CD4-positive, alpha-beta T cell treated with Interleukin-12 subunit alpha and Interleukin-12 subunit beta, for 1 hour (primary cell): Measurements from ENCODE around the gene ATP11A.
"Not testable (repeated sequence)": the region's sequence is repeated elsewhere in the genome, so short reads cannot be mapped to it uniquely, and the experiment has no call there.

Source experiments
- DNase-seq: peaks from one replicate; pipeline ENCODE4 v3.0.0-alpha.2; 2020

Gene ATP11A

DNA sequence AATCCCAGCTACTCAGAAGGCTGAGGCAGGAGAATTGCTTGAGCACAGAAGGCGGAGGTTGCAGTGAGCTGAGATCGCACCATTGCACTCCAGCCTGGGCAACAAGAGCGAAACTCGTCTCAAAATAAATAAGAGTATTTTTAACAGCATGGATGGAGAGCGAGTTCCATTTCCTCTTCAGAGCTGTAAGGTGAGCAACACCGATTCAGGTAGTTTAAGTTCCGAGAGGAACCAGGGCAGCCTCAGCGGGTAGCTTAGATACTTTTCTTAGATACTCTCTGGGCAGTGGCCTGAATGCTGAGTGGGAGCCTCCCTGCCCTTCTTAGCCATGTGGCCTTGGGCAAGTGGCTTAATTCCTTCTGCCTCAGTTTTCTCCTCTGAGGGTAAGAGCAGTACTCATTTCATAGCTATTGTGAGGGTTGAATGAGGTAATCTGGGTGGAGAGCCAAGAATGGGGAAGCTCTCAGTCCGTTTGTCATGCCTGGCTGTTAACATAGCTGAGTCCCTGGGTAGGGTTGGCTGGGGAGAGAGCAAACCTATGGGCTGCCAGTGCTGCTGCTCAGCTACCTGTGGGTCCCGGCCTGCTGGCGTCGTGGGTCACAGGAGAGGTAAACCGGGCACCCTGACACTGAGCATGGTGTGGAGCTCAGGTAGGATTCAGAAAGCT lies 4.1 kb downstream of the ATP11A start:
- no peak for DNase-seq

DNA sequence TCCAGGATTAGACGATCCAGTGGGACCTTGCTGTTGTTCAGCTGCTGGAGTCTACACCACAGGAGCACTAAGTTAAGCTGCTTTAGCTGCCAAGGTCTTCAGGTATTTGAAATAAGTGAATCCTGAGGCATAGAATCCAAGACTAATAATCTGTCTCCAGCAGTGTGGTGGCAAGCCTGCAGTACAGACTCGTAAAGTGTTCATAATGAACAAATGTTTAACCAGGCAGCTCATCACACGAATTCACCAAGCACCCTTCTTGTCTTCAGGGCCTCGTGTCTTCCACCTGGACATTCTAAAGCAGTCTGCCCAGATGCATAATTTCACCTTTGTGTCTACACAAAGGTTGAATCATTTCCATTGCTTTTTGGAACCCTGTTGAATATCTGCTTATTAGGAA lies 5.3 kb downstream of the ATP11A start:
- DNase-seq: no peak

DNA sequence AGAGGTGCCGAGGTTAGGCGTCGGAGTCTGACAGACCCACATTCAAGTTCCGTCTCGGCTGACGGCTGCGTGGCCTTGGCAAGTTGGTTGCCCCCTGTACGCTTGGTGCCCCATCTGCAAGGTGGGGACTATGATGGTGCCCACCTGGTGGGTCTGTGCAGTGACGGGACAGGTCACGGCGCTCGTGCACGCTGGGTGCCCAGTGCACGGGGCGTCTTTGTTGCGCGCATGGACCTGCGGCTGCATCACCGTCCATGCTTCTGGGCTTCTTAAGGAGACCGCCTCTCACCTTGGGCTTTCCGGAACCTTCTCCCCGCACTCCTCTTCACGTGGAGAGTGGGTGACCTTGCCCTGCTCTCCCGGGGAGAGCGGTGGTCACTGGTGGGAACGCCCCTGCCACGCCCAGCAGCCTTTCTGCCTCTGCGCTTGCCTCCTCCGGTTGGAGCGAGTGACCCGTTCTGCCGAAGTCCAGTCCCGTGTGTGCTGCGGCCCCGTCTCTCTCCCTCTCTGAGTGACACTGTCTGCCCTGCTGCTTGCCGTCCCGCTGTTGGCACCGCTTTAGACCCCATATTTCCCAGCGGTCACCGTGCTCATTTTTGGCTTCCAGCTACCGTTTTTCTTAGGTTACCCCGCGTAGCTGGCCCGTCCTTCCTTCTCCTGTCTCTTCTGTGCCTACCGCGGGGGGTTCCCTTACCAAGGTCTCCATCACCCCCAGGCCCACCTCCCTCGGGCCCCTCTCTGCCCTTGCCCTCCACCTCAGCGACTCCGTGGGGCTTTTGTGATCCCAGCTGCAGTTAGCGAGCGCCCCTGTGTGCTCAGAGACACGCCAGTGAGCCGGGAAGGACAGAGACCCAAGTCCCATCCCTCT lies 6.4 kb downstream of the ATP11A start:
- DNase-seq: no peak

DNA sequence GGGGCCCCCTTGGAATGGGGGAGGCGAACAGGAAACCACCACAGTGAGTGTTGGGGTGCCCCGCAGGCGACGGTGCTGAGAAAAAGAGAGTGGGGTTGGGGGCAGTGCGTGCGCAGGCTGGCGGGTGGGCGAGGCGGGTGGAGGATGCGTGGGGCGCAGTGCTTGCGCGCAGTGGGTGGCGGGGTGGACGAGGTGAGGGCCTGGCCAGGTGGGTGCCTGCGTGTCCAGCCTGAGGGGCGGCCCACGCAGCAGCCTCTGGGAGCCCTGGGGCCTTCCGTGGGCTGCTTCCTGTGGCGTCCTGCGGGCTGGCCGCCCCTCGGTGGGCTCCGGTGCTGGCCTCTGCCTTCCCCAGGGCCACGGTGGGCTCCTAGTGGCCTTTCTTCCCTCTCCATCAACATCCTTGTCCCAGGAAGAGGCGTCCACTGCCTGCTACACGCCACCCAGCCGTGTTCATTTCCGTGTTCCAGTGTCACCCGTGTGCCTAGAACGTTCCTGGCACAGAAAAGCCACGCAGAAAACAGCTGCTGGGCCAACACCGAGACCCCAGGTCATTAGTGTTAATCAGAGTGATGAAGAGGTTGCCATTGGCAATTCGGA lies 7.1 kb downstream of the ATP11A start:
- no peak for DNase-seq

DNA sequence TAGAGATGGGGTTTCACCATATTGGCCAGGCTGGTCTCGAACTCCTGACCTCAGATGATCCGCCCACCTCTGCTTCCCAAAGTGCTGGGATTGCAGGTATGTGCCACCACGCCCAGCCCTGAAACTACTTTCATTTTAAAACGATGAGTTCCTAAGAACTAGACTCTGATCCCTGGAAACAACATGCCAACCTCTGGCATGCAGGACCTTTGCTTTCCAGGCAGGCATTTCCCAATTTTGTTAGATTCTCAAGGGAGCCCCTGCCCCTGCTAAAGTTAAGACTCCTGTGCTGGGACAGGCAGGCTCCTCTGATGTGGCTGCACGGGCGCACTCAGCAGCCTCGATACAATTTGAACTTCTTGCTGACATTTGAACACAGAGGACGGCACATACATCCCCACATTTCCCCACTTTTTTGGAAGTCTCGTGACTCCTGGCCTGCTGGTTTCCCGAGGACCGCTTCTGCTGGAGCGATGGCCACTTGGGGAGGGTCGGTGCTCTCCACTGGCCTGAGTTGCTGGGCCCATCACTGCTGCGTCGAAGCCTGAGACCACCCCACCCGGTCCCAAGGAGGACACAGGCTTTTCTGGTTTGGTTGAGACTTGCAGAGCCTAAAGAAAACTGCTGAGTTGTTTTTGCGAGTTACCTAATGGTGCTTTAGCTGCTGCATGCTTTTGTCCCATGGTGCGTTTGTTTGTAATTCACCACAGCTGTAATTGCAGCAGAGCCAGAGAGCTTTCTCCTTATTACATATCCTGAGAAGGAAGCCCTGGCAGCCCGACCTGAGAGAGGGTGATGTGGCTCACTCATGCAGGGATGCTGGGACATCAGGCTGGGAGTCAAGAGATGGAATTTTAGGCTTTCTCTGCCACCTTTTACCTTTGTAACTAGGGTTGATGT lies 8.2 kb downstream of the ATP11A start:
- DNase-seq: no peak

DNA sequence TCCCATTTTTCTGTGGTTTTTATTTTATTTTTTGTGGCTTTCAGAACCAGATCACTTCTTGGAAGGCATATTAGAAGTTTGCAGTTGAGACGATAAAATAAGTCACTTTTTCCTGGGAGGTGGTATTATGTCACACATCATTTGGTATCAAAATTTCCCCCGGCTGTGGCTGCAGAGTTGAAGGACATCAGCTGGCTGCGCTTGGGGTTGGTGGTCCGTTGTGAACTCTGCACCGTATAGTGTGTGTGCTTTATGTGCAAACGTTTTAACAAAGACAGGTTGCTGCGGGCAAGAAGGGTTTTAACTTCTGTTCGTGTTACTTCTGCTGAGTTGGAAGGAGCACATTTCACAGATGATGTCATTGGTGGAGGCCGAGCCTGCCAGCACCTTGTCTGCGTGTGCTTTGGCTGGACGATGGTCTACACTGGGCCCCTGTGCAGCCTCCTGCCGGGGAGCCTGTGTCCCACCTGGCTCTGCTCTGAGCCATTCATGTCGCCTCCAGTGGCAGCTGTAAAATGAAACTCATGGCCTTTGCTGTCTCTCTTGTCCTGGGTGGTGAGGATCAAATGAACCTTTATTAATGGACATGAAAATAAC lies 9.6 kb downstream of the ATP11A start:
- DNase-seq: no peak

DNA sequence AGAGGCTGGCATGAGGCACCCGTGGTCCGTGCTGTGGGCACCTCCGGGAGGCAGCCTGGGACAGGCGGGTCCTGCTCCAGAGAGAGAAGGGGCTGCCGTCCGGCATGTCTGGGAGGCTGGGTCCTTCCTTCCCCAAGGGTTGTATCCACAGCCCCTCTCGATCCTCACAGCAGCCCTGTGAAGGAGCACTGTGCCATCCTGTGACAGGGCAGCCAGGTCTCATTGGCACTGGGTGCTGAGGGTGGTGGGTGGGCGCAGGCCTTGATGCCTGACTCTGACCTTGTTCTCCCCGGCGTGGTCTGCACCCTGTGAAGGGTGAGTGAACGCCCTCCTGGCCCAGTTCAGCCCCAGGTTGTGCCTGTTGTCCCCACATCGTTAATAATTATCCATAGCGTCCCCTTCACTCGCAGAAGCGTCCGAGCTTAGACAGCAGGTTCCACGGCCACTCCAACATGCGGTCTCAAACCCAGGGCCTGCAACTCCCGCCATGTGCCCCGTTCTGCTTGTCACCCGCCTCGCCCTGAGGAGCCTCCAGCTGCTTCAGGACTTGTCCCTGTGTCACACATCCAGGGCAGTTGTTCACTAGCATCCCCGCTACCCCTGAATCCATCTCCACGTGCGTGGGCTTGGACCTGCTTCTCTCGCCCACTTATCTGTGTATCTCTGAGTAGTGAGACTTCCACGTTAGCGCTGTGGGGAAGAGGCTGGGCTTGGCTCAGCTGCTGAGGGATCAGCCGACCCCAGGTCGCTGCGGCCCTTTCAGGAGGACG lies 10.6 kb downstream of the ATP11A start:
- DNase-seq: no peak

DNA sequence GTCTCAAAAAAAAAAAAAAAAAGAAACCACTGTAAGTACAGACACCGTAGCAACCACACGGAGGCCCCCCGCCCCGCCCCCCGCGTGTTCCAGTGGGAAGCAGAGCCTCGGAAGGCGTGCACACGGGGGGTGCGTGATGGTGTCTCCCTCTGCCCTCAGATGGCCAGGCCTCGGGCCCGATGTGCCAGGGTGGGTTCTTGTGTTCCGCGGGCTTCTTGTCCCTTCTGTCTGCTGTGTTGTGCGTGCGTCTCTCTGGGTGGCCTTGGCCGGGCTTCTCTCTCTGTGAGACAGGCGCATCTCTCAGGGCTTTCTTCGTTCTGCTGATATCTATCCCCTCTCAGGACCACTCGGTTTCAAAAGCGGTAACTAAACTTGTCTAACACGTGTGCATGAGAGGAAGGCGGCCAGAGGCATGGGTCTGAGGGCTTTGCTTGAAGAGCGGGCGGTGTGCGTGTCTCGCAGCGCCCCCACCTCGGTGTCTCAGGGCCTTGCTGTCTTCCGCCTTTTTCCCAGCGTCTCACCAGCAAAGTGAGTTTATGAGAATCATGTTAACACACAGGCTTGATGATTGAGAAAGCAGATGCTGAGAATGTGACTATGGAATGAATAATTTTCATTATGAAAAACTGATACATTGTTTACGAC lies 12.6 kb downstream of the ATP11A start:
- DNase-seq: no peak

DNA sequence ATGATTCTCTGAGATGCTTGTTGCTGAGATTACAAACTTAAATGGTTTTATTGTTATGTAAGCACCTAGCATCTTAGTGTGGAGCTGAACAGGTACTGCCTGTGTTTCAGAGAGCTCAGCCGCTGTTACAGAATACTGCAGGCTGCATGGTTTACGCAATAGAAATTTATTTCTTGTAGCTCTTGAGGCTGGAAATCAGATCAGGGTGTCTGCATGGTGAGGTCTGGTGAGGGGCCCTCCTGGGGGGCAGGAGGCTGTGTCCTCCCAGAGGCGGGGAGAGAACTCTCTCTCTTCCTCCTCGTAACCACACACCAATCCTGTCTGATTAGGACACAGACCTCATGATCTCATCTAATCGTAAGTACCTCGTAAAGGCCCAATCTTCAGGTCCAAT lies 13.1 kb downstream of the ATP11A start:
- DNase-seq: no peak

DNA sequence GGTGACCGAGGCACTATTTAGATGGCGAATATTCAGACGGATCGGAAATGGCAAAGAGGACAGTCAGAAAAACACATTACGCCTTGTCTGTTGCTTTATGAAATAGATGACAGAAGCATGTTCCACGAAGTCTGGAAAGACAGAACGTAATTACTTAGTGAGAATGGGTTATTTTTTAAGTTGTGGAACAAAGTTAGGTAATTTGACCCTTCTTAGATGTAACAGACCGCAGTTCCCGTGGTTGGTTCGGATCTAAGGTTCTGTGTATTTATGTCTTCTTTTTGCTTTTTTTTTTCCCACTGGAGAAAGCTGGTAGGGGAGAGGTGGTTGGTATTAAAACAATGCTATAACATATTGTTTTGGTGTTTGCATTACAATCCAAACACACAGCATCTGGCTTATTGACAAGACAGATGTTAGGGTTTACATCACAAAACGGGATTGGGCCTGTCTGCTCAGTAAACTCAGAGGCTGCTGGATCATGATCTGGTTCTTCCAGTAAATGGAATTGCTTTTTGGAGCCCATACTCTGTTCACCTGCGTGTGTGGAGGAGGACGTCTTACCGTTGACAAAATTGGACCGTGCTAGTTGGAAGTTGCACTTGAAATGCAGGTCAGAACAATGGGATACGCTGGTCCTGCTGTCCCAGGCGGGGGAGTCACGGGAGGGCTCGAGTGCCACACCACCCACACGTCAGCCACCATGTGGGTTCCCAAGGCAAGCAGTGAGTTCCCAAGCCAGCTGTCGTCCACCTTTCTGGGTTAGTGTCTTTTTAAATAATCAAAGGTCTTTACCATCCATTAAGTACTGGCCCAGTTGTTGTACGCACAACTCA lies 13.8 kb downstream of the ATP11A start:
- DNase-seq: no peak

DNA sequence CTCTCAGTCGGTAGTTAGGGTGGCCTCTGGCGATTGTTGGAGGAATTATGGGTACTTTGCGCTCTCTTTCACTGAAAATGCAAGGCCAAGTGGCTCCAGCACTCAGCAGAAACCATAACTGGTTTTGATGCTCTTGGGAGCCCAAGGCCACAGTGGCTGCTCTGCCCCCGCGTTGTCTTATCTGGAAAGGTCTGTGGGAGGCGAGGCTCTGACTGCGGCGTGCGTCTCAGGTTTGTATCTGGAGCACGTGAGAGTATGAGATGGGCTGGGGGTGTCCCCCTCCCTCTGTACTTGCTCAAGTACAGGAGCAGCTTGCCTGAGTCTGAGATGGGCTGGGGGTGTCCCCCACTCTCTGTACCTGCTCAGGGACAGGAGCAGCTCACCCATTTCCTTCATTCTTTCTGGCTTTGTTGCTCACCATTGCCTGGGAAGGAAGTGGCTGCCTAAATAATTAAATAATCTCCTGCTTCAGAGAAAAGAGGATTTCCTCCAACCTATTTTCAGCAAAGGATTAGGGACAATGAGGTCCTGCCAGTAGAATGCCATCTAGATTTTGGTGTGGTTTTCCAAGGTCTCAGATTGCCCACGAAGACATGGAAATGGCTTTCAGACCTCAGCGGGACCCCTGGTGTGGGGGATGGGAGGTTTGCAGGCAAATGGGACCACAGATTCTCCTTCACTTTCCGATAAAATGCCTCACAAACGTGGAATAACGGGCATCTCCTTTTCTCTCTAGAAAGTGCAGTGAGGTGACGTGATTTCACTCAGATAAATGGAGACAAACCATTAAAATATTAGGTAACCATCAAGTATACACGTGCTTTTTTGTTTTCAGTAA lies 14.7 kb downstream of the ATP11A start:
- DNase-seq: no peak

DNA sequence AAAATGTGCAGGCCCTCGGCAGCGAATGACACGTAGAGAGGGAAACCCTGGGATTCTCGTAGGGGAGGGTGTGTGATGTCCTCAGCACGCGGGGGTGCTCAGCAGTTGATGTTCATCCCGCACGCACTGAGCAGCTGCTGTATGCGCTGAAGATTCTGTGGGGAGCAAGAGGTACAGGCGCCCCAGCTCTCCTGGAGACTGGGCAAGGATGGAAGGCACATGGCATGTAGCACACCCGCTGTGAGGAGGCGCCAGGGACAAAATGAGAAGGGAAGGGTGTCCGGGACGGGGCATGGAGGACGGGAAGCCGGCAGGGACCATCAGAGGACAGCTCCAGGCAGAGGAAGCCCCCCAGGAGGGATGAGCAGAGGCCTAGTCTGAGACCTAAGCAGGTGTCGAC lies 15.4 kb downstream of the ATP11A start:
- DNase-seq: no peak

DNA sequence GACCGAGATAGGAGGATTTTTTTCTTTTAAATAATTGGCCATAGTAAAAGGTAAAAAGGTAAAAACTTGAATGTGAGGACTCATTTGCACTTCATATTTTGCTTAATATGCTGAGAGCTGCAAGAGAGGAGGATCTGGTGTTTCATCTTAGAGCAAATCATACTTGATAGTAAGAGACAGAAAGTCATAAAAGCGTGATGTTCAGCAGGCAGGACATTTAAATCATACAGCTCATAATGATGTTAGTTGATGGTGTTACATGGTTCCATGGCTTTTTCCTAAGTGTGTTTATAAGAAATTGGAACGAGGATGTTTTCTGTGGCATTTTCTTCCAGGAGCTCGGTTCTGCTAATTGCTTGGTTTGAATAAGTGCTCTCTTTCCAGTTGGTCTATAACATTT lies 16.3 kb downstream of the ATP11A start:
- no peak for DNase-seq

DNA sequence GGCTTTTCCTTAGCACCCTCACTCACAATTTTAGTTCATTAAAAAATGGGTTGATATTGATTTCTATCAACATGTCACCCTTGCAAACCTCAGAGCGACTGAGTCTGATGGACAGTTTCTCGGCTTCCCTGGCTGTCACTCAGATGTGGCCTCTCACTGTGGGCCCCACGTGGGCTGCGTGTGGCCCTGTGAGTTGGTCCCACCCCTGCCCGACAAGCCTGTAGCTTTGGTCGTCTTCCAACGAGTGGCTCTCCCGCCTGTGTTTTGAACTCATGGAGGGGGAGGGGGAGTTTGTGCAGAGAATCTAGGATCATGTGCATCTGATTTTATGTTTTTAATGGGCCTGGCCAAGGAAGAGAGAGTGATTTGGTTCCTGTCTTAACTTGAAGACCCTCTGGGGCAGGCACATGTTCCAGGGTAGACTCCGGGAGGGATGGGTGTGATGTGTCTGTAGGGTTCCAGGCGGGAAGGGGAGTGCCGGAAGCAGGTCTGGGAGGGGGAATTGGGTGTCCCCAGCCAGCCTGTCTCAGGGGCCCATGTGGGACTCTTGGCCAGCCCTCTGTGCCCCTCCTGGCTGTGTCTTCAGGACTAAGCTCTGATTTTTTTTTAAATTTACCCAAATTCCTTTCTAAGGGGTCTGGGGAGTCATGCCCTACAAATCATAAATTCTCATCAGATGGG lies 18.9 kb downstream of the ATP11A start:
- DNase-seq: no peak

DNA sequence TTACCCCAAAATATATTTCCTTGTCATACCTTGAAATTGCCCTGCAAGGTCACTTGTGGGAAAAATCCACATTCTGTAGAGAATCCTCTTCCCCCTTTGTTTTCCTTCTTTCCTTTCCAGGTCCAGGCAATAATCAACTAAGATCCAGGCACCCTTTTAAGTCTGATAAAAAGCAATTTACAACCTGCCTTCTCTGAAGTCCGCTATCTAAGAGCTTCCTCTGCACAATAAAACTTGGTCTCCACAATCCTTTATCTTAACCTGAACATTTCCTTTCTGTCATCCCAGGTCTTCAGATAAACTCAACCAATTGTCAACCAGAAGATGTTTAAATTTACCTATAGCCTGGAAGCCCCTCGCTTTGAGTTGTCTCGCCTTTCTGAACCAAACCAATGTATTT lies 19.5 kb downstream of the ATP11A start:
- not testable (repeated sequence) for DNase-seq

DNA sequence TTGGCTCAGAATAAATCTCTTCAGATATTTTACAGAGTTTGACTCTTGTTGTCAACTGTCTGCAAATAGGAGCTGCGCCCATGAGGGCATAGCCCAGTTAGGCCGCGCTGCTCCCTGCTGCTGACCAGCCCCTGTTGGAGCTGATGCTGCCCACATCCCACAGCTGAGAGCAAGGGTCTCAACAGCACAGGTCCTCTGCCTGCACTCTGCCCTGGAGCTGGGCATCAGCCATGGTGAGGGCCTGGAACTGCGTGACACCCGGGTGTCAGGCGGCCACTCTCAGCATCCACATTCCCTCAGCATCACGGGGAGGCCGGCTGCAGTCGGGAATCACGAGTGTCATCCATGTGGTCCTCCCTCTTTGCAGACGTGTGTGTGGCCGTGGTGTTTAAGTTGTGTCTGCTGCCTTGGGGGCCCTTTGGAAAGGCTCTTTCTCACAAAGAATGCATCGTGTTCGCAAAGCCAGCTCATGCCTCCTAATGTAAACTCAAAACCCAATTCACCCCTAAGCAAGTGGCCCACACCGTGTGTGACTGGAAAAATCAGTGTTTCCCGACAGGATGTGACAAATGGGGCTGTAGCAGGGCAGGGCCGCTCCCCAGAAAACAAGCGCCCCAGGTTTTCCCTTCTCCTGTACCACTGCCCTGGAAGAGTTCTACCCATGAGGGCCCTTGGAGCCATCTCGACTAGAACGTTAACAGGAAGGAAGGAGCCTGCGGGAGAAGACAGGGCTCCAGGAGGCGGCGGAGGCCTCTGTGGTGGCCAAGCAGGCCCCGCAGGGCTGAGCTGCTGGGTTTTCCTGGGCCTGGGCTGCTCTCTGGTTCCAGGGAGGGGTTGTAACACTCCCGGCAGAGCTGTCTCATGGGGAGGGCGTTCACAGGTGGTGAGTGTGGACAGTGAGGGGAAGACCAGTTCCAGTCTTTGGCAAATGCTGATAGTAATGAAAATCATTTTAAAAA lies 20.3 kb downstream of the ATP11A start:
- no peak for DNase-seq

DNA sequence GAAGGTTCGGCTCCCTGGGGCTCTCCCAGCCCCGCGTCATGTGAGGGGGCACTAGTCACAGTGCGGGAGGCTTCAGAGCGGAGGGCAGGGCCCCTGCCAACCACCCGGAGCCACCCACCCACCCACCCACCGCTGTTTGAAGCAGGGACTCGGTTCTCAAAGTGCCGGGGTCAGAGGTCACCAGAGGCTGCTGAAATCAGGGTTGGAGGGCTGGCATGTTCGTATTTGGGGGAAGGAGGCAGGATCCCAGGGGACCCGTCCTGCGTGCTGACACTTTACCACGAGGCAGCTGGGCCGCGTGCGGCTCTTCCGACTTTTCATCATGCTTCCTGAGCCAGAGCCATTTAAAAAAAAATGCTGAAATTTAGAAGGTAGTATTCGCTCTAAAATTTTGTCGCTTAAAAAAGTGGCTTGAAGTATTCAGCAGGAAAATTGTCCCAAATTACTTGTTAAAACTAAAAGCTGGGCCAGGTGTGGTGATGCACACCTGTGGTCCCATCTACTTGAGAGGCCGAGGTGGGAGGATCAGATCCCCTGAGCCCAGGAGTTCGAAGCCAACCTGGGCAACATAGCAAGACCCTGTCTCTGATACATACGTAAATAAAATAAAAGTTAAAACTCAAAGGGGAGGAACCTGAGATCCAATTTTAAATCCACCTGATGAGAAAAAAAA lies 21.2 kb downstream of the ATP11A start:
- DNase-seq: no peak
